ENCODE results near the gene IL5RA.
A peak's percentile ranks its signal among the peaks of the same experiment; 100 is the strongest.

IL5RA gene, protein sequence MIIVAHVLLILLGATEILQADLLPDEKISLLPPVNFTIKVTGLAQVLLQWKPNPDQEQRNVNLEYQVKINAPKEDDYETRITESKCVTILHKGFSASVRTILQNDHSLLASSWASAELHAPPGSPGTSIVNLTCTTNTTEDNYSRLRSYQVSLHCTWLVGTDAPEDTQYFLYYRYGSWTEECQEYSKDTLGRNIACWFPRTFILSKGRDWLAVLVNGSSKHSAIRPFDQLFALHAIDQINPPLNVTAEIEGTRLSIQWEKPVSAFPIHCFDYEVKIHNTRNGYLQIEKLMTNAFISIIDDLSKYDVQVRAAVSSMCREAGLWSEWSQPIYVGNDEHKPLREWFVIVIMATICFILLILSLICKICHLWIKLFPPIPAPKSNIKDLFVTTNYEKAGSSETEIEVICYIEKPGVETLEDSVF

DNA sequence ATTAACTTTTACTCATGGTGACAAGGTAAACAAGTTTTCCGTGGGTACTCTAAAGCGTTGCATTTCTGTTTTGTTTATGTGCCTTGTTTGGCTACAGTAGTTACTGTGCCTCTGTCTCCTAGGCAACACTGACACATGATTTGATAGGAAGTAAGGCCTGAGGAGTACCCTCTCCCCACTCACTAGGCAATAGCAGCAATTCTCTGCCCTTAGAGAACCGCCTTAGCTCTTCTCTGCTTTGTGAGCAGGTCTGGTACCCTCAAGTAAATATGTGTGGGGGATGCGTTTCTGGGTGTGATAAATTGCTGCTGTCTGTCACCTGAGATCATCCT is at the start of gene IL5RA:
IL5RA (minus strand) TSS at position 76 of the 332 bp plus-strand sequence. CDS start 5,390 bp downstream, outside the sequence.
- no peak for DNase-seq (ENCODE audit: low spot score)

DNA sequence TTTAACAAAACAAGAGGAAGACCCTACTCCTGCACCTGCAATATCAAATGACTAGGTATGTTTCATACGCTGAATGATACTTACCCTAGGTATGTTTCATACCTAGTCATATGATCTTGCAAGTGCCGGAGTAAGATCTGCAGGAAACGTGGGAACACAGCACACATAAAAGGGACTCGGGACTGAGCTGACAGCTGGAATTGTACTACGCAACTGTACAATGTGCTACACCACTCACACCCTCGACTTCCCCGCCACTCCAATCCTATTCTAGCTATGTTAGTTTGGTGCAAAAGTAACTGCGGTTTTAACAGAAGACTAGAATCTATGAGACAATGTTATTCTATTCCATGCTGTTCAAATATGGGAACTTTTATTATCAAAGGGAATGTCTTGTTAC is 47.3 kb upstream of the IL5RA start:
- DNase-seq (ENCODE audit: low spot score) = no peak

DNA sequence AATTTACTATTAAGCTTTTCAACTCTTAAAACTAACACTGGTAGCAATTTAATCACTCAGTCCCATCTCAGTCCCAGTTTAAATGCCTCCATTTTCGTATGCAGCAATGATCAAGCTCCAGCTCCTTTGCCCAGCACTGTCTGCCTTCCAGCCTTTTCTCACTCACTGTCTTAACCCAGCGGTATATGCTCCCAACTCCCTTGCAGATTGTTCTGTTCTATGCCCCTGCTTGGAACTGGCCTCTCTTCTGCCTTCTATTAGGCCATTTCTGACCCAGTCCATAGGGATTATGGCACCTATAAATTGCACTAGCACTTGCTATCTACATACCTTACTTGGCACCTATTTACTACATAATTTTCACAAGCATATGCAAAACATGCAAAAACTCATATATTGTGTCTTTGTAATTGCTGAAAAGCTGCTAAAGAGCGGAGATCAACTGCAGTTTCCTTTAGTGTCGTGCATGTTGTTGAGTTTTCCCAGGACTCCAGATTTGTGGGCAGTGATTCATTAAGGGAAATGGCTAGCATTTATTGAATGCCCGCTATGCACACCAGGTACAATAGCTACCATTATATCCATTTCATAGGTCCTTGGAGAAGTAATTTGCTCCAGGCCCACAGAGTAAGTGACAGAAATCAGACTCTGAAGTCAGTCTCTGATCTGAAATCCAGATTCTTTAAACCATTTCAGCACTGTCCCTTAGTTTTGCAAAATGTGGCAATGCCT is 44.9 kb upstream of the IL5RA start:
- DNase-seq (ENCODE audit: low spot score) = no peak

DNA sequence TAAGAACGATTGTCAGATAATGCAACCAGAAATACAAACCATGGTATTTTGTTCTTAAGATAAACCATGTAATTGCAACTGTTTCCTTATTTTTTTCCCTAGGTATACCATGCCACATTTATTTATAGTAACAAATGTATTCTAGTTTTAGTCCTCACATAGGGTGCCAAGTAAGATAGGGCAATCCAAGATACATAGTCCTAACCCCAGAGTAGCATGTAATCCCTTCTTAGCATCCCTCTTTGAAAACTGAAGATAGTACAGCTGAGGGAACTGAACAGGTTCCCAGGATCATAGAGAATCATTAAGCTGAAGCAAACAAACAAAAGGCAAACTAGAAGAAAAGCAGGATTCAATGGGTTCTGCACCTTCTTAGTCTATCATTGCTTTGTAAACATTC is 41.3 kb upstream of the IL5RA start:
- no peak for DNase-seq (ENCODE audit: low spot score)

DNA sequence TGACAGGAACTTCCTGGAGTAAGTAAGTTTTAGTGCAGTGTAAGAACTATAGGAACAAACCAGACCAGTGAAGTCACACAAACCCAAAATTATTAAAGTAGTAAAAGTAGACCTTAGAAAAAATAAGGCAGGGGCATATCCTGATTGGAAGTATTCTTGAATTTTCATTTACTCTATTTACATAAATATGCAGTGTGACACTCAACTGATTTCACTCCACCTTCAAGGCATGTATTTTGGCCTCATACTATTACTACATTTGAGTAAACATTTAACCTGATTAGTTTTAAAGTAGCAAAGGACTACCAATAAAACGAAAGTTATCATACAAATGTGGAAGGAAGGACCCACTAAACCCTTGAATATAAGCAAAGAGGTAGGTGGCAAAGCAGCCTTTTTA is 39.4 kb upstream of the IL5RA start:
- DNase-seq (ENCODE audit: low spot score) = no peak

DNA sequence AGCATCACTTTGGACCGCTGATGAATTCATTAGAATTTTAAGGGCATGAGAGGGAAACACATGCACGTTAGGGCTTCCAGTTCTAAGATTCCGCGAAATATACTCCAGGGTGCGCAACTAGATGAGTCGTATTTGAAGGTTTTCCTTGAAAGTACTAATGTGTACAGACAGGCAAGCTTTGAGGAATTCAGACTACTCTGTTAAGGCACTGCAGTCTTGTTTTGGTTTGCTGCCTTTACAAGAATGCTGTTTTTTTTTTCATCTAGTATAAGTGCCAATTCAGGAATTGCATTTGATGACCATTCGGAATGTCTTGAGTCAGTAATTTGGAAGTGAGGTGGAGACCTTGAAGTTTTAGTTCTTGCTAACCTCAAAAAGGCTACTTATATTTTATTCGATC is 35.7 kb upstream of the IL5RA start:
- no peak for DNase-seq (ENCODE audit: low spot score)

DNA sequence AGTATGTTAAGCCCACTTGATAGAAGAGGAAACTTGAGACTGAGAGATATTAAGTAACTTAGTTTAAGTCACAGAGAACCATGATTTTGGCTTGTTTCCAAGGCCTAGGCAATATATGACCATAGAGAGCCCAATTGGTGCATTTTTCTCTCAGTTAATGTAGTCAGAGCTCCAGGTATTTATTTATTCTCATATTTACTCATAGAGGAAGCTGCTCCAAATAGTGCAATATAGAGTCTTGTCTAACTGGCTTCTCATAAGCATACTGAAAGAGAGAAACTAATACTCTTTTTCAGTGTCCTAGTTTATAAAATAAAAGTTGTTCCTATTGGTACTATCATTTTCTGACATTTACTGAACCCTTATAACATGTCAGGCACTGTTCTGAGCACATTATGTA is 31.8 kb upstream of the IL5RA start:
- no peak for DNase-seq (ENCODE audit: low spot score)

DNA sequence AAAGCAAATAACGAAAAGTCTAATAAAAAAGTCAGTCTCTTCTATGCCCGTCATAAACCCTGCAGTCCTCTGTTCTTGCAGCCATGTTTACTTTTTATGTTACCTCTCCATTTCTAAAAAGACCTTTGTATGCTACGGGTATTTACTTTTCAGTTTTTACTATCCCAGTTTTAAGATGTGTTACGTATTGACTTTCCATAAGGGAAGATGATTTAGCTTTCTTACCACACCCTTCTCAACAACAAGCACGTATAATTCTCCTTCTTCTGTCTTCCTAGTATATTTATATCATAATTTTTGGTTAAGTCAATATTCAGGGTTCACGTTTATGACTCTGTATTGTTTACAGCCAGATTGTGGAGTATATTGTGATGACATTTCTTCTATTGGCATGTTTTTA is 27.4 kb upstream of the IL5RA start:
- DNase-seq (ENCODE audit: low spot score) = no peak

DNA sequence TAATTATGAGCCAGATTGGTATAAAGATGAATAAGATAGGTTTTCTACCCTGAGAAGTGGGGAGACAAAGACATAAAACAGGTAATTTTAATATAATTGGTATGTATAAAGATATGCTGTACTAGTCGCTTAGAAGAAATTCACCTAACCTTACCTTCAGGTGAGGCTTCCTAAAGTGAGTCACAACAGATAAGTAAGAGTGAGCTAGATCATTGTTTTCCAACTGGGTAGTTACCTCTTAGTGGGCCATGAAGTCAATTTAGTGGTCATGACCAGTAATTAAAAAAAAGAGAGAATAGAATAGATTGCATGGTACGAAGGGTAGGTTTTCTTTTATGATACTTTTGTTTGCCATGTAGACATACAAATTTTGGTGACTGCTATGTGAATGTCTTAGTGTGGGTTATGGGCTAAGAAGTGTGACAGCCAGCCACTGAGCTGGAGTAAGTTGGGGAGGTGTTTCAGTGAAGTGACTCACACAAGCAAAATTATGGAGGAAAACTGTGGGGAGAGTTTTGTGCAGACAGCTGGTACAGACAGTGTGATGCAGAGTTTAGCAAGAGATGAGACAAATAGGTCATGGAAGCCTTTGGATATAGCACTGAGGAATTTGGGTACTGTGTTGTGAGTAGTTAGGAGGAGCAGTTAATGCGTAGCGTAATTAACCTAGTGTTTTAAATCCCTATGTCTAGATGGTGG is 24.7 kb upstream of the IL5RA start:
- no peak for DNase-seq (ENCODE audit: low spot score)

DNA sequence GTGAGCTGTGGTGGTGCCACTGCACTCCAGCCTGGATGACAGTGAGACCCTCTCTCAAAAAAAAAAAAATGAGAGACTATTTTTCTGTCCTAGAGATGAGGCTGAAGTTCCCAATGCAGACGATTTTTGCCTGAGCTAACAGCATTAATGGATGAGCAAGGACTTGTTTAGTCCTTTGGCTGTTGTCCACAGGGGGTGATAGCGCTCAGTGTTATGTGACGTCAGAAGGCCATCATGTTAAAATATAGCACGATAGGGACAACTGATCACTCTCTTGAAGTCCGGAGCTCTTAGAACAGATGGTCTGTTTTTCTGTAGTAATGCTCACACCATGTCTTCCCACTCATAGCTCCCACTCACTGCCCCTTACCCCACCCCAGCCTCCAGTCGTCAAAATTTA is 23.3 kb upstream of the IL5RA start:
- no peak for DNase-seq (ENCODE audit: low spot score)

DNA sequence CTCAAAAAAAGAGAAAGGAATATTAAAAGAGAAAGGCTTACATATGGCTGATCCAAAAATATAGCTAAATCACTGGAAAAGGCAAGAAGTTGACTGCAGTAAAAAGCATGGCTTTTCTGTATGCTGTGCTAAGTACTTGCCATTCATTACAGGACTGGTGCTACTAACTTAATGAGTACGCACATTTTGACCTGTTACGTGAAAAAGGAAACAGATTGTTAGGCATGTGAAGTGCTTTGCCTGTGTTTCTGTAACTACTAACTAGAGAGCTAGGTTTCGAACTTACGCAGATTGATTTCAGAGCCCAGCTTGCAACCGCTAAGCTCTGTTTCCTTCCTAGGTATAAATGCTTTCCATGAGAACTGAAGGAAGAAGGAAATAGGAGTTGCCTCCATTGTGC is 19.4 kb upstream of the IL5RA start:
- DNase-seq (ENCODE audit: low spot score) = no peak

DNA sequence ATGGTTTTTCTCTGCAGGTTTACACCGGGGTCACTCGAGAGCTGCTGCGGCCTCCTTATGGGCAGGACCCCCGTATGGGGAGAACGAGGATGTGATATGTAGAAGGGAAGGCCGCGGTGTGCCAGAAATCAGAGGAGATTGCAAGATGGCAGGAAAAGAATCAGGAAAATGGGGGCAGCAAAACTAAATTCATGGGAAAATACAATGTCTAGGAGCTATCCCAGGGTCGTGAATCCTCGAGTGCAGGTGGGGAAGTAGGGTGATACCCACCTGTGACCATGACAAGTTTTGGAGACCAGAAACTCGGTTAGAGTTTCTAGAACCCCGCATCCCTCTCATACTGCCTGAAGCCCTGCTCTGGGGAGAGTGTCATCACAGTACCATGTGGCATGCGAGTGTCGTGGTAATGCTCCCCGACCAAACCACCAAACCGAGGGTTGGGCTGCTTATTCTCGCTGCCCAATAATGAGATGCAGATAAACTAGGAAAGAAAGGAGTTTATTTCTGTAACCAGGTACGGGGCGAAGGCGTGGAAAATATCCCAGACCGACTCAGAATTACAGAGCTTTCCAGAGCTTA is 17.3 kb upstream of the IL5RA start:
- DNase-seq (ENCODE audit: low spot score) = no peak

DNA sequence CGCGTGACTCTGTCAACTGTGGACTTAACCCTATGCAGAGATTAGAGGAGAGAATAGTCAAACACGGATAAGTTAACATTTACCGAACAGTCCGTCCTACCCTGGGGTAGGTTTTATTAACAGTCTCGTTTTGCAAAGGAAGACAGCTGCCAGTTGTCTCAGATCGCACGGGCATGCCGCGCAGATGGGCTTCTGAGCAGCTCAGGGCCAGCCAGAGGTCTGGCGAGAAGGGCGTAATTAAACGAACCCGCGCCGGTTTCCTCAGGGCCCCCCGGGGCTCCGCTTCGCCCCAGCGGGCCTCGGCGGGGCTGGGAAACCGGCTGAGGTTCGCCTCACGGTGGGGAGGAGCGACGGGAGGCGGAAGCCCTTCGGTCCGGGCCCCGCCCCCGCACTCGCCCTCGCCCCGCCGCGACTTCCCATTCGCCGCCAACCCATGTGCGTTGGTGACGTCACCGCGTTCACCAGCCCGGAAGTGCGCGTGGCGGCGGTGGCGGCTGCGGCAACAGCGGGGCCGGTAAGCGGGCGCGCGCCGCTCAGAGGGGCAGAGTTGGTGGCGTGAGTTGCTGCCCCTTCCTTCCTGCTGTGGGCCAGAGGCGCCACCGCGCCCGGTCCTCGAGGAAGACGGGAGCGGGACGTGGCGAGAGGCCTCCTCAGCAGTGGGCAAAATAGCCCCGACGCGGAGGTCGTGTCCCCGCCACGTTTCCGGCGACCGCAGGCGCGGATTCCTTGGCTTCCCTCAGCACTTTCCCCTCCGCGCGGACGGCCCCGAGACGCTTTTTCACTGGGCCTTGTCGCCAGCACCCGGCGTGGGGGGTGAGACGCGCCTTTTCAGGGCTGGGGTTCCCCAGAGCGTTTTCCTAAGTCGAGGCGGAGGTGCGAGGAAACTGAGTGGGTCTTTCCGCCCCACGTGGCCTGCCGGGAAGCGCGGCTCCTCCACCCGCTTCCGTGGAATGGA is 16.6 kb upstream of the IL5RA start, which contains the start of gene TRNT1:
TRNT1 (plus strand) TSS at position 464 of the 955 bp plus-strand sequence. CDS start 2,101 bp downstream, outside the sequence.
- DNase-seq (ENCODE audit: low spot score) = peak; percentile 97

DNA sequence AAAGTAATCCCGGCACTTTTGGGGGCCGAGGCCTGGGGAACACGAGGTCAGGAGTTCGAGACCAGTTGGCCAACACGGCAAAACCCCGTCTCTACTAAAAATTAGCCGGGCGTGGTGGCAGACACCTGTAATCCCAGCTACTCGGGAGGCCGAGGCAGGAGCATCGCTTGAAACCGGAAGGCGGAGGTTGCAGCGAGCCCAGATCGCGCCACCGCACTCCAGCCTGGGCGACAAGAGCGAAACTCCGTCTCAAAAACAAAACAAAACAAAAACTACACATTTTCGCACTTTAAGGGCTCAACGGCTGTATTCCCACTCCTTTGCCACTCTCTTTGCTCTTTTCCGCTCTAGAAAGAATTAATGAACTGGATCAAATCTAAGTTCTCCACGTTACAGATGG is 15.8 kb upstream of the IL5RA start:
- no peak for DNase-seq (ENCODE audit: low spot score)

DNA sequence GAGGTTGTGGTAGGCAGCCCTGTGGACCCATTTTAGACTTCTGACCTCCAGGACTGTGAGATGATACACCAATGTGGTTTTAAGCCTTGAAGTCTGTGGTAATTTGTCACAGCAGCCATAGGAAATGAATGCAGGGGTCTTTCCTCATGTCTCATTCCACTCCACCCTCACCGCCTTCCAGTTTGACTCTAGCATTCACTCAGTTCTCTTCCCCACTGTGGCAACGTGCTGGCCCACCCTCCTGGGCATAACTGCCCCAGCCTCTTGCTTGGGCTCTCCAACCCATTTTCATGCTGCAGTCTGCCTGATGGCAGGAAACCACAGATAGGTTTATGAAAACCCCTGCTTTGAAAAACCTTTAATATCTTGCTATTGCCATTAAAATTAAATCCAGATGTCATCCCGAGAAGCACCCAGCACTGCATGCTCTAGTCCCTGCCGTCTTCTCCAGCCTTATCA is 9.2 kb upstream of the IL5RA start:
- no peak for DNase-seq (ENCODE audit: low spot score)

DNA sequence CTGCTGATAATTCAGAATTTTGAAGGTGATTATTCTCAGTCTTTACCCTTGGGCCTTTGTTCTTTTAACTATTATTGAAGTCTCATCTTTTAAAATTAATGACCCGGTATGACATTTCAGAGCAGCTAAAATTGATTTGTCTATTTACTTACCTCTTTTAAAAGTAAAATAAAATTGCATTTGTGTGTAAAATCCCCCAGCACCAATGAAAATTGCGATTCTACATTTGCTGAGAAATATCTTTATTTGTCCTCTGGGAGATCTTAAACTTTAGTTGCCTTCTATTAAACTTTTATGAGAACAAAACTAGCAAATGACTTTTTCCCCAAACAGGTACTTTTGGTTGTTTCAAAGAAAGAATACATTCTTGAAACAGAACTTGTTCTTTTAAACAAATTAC is 7.5 kb upstream of the IL5RA start:
- no peak for DNase-seq (ENCODE audit: low spot score)

DNA sequence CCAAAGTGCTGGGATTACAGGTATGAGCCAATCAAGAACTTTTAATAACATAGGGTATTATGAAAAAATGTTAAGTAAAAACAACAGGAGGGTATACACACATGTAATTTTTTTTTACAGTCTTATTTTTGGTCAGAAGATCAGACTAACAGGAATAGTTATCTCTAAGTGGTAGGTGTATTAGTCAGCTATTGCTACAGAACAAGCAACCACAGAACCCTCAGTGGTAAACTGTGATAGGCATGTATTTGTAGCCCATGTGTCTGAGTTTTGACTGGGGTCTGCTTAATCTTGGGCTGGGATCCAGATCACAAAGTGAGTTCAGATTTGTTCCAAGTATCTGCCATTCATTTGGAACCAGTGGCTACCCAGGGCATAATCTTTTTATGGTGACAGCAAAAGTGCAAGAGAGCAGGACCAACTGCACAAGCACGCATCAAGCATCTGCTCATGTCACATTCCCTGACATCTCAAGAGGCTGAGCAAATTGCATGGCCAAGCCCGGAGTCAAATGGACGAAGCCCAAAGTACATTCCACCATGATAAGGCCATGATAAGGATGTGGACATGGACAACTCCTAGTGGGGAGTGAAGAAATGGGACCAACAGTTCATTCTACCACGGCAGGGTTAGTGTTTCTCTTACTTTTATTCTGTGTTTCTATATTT is 3.0 kb upstream of the IL5RA start:
- DNase-seq (ENCODE audit: low spot score) = no peak

DNA sequence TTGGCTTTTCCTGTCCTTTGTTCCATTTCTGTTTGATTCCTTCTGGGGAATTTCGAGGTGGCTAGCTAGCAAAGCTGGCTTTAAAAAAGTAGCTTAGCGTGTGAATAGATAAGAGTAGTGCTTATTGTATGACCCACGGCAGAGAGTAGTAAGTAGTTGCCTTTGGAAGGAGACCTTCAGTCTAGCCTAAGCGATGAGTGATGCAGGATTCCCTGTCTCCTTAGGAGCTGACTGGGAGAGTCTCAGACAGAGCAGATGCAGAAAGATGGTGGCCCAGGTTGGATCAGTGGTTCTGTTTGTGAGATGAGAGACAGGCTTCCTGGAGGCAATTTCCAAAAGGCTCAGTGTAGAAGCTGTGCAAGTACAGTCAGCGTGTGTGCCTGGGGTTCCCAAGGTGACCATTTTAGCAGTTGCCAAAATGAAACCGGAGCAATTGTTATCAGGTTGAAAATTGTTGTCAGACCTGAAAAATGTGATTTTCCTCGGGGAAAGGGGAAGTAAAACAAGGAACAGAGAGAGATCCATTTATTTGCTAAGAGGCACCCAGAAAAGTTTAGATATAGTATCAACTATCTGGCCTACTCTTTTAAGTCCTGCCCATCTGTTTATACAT is 681 bp upstream of the IL5RA start:
- no peak for DNase-seq (ENCODE audit: low spot score)

DNA sequence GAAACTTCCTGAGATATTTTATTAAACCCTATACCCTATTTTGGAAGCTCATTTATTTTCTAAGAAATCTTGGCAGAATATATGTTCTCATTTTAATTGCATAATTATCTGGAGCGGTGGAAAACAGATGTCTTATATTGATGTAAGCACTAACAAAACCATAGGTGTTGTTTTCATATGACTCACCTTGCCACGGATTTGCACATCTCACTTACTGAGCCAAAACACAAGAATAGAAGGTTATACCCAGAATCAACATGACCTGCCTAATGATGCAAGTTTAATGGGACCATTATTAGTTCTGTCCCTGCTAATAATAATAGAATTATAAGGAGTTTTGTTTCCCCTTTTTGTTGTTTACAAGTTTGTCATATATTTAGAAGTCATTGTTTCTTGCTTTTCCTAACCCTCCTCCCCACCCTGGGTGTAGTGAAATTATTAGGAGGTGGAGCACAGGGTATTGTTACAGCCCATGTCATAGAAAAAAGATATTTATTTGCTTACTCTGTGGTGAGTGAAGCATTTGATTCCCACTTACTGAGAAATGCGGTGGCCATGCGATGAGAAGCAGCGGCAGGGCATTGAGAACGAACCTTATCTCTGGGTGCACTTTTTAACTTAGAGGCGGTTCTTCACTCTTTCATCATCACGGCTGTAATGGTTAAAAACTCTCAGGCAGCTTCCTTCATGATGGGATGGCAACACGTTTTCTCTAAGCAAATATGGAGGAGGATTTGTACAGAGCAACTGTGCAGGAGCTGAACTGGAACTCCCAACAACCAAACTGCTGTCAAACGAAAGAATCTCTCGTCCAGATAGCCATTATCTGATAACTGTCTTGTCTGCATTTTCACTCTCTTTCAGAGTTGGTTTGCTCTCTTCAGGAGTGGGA is 521 bp downstream of the IL5RA start:
- DNase-seq (ENCODE audit: low spot score) = no peak

All from left forelimb (tissue), 1 donor.